SK-N-SH (cell line): ENCODE measurements around the gene MANBA. TPM values are rescaled to one million over a fixed set of nuclear protein-coding genes. Genes with fewer than 3 reads are reported as not detected.

Source experiments
- CTCF ChIA-PET: fragments of 300-600, 350-600 bp; formaldehyde crosslinking; extraction: SDS; loops from one replicate; lab custom pipeline; 2021; lab: Yijun Ruan, JAX
- POLR2A ChIA-PET: fragments of 350-600 bp; sonication (Branson Sonifier 250); formaldehyde crosslinking; extraction: SDS; loops from one replicate; lab custom pipeline; 2020; ENCODE audit warnings: antibody characterized with exemption, inconsistent platforms; lab: Yijun Ruan, JAX
- DNase-seq: peaks from one replicate; pipeline ENCODE4 v3.0.0; 2012
- H2AFZ ChIP-seq: fragments of 200-600 bp; sonication (generic); 2 replicates; pipeline ENCODE4 v1.8.1; 2016; ENCODE audit warnings: antibody characterized with exemption, mild to moderate bottlenecking, low read depth
- H3F3A ChIP-seq: fragments of 200-600 bp; sonication (generic); replicated peaks from 2 replicates; pipeline ENCODE3; 2016; ENCODE audit warnings: antibody characterized with exemption, mild to moderate bottlenecking; ENCODE audit not compliant: insufficient read depth
- H3K27ac ChIP-seq, 2 experiments: fragments of 200-500 bp in 1 of 2; fragments of 200-600 bp in 1 of 2; sonication (Bioruptor generic) in 1 of 2; sonication (generic), shearing (Covaris generic) in 1 of 2; 2 replicates each; pipeline versions ENCODE4 v1.5.1 to v1.6.1; 2014 to 2016; ENCODE audit warnings: low read depth in 2 of 2, inconsistent platforms in 1 of 2, low read length in 1 of 2, mild to moderate bottlenecking in 1 of 2, mixed read lengths in 1 of 2
- H3K27me3 ChIP-seq: fragments of 200-600 bp; sonication (generic), shearing (Covaris generic); 2 replicates; pipeline ENCODE4 v1.6.1; 2016; ENCODE audit warnings: mixed run types; ENCODE audit not compliant: insufficient read depth
- H3K36me3 ChIP-seq, 2 experiments: fragments of 200-500 bp in 1 of 2; fragments of 200-600 bp in 1 of 2; sonication (Bioruptor generic) in 1 of 2; sonication (generic) in 1 of 2; replicated peaks in 1 of 2; 2 replicates each; pipeline versions ENCODE3 to v1.5.1; 2014 to 2016; ENCODE audit warnings: low read length in 1 of 2, mild to moderate bottlenecking in 1 of 2; ENCODE audit not compliant: insufficient read depth in 2 of 2, control insufficient read depth in 1 of 2
- H3K4me1 ChIP-seq, 2 experiments: fragments of 200-500 bp in 1 of 2; fragments of 200-600 bp in 1 of 2; sonication (Bioruptor generic) in 1 of 2; sonication (generic), shearing (Covaris generic) in 1 of 2; 2 replicates each; pipeline versions ENCODE4 v1.5.1 to v1.6.1; 2014 to 2016; ENCODE audit warnings: low read depth in 1 of 2, low read length in 1 of 2, mixed run types in 1 of 2; ENCODE audit not compliant: insufficient read depth in 2 of 2, control insufficient read depth in 1 of 2
- H3K4me2 ChIP-seq: fragments of 200-600 bp; sonication (generic), shearing (Covaris generic); 2 replicates; pipeline ENCODE4 v1.6.1; 2017; ENCODE audit warnings: mixed run types
- H3K4me3 ChIP-seq, 2 experiments: fragments of 200-500 bp in 1 of 2; fragments of 200-600 bp in 1 of 2; sonication (Bioruptor generic) in 1 of 2; sonication (generic), shearing (Covaris generic) in 1 of 2; 2 replicates each; pipeline versions ENCODE4 v1.5.1 to v1.8.1; 2014 to 2016; ENCODE audit warnings: low read depth in 2 of 2, inconsistent platforms in 1 of 2, low read length in 1 of 2, mild to moderate bottlenecking in 1 of 2, mixed read lengths in 1 of 2, moderate library complexity in 1 of 2
- H3K79me2 ChIP-seq: fragments of 200-600 bp; sonication (generic); 2 replicates; pipeline ENCODE4 v1.8.1; 2017; ENCODE audit warnings: mild to moderate bottlenecking; ENCODE audit not compliant: insufficient read depth
- H3K9ac ChIP-seq: fragments of 200-600 bp; sonication (generic); 2 replicates; pipeline ENCODE4 v1.6.1; 2017; ENCODE audit warnings: mixed run types
- H3K9me2 ChIP-seq: fragments of 200-600 bp; sonication (generic); 2 replicates; pipeline ENCODE4 v1.6.1; 2017; ENCODE audit warnings: mixed run types
- H3K9me3 ChIP-seq: fragments of 200-600 bp; sonication (generic); 2 replicates; pipeline ENCODE4 v1.6.1; 2017; ENCODE audit warnings: mixed run types, mild to moderate bottlenecking, moderate library complexity
- H4K20me1 ChIP-seq: fragments of 200-600 bp; sonication (generic); 2 replicates; pipeline ENCODE4 v1.6.1; 2017; ENCODE audit warnings: mild to moderate bottlenecking, mixed run types; ENCODE audit not compliant: insufficient read depth
- ELF1 ChIP-seq: IDR thresholded peaks from 2 replicates; pipeline ENCODE4 v1.4.0; 2012
- FOSL2 ChIP-seq: IDR thresholded peaks from 2 replicates; pipeline ENCODE4 v1.4.0; 2012; ENCODE audit warnings: low read depth, mild to moderate bottlenecking, moderate library complexity, borderline replicate concordance
- FOXM1 ChIP-seq: IDR thresholded peaks from 2 replicates; pipeline ENCODE4 v1.4.0; 2012; ENCODE audit warnings: low read depth, mild to moderate bottlenecking
- GABPA ChIP-seq: IDR thresholded peaks from 2 replicates; pipeline ENCODE4 v1.4.0; 2012; ENCODE audit warnings: low read depth, mild to moderate bottlenecking
- JUND ChIP-seq: IDR thresholded peaks from 2 replicates; pipeline ENCODE4 v1.4.0; 2012
- NRF1 ChIP-seq: IDR thresholded peaks from 2 replicates; pipeline ENCODE4 v1.6.1; 2012; ENCODE audit warnings: low read depth, mild to moderate bottlenecking, low read length
- RCOR1 ChIP-seq: fragments of 150-350 bp; IDR thresholded peaks from 2 replicates; pipeline ENCODE4 v1.6.1; 2017; ENCODE audit warnings: antibody characterized with exemption, low read length
- RXRA ChIP-seq: IDR thresholded peaks from 2 replicates; pipeline ENCODE4 v1.4.0; 2012; ENCODE audit warnings: low read depth, mild to moderate bottlenecking, borderline replicate concordance
- TEAD4 ChIP-seq: IDR thresholded peaks from 2 replicates; pipeline ENCODE4 v1.4.0; 2012; ENCODE audit warnings: mild to moderate bottlenecking, borderline replicate concordance; ENCODE audit not compliant: insufficient read depth
- WGBS: methylation state at CpG from one replicate; pipeline ENCODE4 v1.1.6; 2017; ENCODE audit warnings: low lambda C conversion rate; 5-methylcytosine and 5-hydroxymethylcytosine counted together
- polyA plus RNA-seq, 3 experiments: library from polyadenylated mRNA; depleted of rRNA; stranded (reverse); fragments of >200 nt; gene quantifications; 2 replicates each; pipeline ENCODE4 v1.2.3, GENCODE V29; 2012
- TF ChIP-seq, protein P1 (sequence below): fragments of 200-600 bp; sonication (generic); IDR thresholded peaks from 2 replicates; pipeline ENCODE4 v1.6.1; 2017; ENCODE audit warnings: antibody characterized with exemption, mild to moderate bottlenecking, moderate library complexity
- TF ChIP-seq, protein P2 (sequence below): fragments of 150-350 bp; IDR thresholded peaks from 2 replicates; pipeline ENCODE4 v1.6.1; 2016; ENCODE audit warnings: mild to moderate bottlenecking, low read depth, low read length

MANBA gene
- polyA plus RNA-seq, 1 of the 3 experiments (the other 2 are of a cell fraction) = 13.4 TPM

DNA sequence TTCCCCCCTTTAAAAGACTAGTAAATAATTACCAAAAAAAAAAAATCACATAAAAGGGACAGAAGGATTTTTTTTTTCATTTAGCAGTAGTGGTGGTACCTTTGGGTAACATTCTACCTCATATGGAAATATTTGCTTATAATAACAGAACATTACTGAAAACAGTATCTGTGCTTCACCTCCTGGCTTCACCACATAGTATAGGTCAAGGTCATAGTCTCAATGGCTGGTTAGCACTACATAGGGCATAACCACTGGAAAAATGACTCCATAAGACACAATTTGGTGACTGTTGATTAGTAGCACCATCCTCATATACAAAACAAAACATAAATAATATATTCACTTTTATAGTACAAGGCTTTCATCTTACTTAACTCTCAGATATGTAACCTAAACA lies 34.7 kb downstream of the MANBA start:
- peaks cover 8 to 16% of the 10 kb centered on the region in 2 experiments for H3K36me3 ChIP-seq
- CTCF ChIA-PET = interaction anchor here (0.8 kb wide), 1 partner anchor 182 kb away, joined by 4 read pairs; no protein-coding TSS in a partner anchor
- TF ChIP-seq FOSL2 (no peak), RXRA (no peak), ELF1 (no peak), RCOR1 (no peak), TEAD4 (no peak), NRF1 (no peak)
- TF ChIP-seq, protein P1, sequence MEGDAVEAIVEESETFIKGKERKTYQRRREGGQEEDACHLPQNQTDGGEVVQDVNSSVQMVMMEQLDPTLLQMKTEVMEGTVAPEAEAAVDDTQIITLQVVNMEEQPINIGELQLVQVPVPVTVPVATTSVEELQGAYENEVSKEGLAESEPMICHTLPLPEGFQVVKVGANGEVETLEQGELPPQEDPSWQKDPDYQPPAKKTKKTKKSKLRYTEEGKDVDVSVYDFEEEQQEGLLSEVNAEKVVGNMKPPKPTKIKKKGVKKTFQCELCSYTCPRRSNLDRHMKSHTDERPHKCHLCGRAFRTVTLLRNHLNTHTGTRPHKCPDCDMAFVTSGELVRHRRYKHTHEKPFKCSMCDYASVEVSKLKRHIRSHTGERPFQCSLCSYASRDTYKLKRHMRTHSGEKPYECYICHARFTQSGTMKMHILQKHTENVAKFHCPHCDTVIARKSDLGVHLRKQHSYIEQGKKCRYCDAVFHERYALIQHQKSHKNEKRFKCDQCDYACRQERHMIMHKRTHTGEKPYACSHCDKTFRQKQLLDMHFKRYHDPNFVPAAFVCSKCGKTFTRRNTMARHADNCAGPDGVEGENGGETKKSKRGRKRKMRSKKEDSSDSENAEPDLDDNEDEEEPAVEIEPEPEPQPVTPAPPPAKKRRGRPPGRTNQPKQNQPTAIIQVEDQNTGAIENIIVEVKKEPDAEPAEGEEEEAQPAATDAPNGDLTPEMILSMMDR = no peak
- TF ChIP-seq, all 33 proteins: peak for 0
- Histone ChIP-seq H3K9me3 (no peaks in the 10 kb centered on the region), H3K9me2 (no peaks in the 10 kb centered on the region), H4K20me1 (no peaks in the 10 kb centered on the region), H3K4me2 (no peak overlapping the region), H3K27ac (no peak overlapping the region), H3K4me3 (no peak overlapping the region), H3K27me3 (no peaks in the 10 kb centered on the region), H2AFZ (no peak overlapping the region), H3K4me1 (no peaks in the 10 kb centered on the region), H3K79me2 (no peaks in the 10 kb centered on the region), H3K9ac (no peak overlapping the region), H3F3A (no peaks in the 10 kb centered on the region)
- POLR2A ChIA-PET = interaction anchor here (0.7 kb wide), 1 partner anchor 144 kb away, joined by 3 read pairs; no protein-coding TSS in a partner anchor
- no peak for DNase-seq

DNA sequence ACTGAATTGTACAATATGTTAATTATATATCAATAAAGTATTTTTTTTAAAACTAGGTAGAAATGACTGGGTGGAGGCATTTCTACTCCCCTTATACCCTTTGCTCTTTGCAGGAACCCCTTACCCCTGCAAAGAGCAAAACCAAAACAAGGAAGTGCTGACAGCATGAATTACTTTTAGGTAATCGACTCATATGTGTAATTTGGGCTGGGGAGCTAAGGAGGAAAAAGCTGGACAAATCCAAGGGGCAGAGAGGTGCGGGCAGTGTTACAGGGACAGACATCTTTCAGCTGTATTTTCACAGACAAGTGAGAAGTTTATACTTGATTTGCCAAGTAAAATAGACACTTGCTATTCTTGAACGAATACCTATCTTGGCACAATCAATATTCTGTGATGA lies 35.5 kb downstream of the MANBA start:
- WGBS = 84% methylated on average over 3 of the region's 3 CpGs
- POLR2A ChIA-PET = interaction anchor here (0.7 kb wide), 1 partner anchor 145 kb away, joined by 3 read pairs; no protein-coding TSS in a partner anchor
- TF ChIP-seq NRF1 = no peak
- no peak for TF ChIP-seq JUND
- no peak for TF ChIP-seq TEAD4
- TF ChIP-seq FOXM1 = no peak
- TF ChIP-seq, protein P2, sequence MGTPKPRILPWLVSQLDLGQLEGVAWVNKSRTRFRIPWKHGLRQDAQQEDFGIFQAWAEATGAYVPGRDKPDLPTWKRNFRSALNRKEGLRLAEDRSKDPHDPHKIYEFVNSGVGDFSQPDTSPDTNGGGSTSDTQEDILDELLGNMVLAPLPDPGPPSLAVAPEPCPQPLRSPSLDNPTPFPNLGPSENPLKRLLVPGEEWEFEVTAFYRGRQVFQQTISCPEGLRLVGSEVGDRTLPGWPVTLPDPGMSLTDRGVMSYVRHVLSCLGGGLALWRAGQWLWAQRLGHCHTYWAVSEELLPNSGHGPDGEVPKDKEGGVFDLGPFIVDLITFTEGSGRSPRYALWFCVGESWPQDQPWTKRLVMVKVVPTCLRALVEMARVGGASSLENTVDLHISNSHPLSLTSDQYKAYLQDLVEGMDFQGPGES = no peak
- TF ChIP-seq GABPA = no peak

More for the DNA sequence above, 35.5 kb downstream of the MANBA start:
- no peaks in the 10 kb centered on the region for H3K4me1 ChIP-seq
- no peak overlapping the region for H3K9ac ChIP-seq
- no peaks in the 10 kb centered on the region for H4K20me1 ChIP-seq
- no peaks in the 10 kb centered on the region for H3K9me3 ChIP-seq
- CTCF ChIA-PET = interaction anchor here (0.8 kb wide), 1 partner anchor 181 kb away, joined by 4 read pairs; no protein-coding TSS in a partner anchor
- no peak overlapping the region for H3K27ac ChIP-seq
- no peak overlapping the region for H2AFZ ChIP-seq
- H3K36me3 ChIP-seq = peaks cover 8 to 16% of the 10 kb centered on the region in 2 experiments
- H3K4me2 ChIP-seq = no peak overlapping the region
- H3K9me2 ChIP-seq = 0 out of 2 replicates have a peak, but pooled peaks cover 2% of the 10 kb centered on the region
- no peaks in the 10 kb centered on the region for H3K79me2 ChIP-seq
- DNase-seq = no peak
- H3K27me3 ChIP-seq = no peaks in the 10 kb centered on the region
- no peaks in the 10 kb centered on the region for H3F3A ChIP-seq
- no peak overlapping the region for H3K4me3 ChIP-seq
